Measurements from ENCODE around the gene GPR119. TPM values are rescaled to one million over a fixed set of nuclear protein-coding genes. Genes with fewer than 3 reads are reported as not detected.
A peak's percentile ranks its signal among the peaks of the same experiment; 100 is the strongest.
"Not testable (repeated sequence)": the region's sequence is repeated elsewhere in the genome, so short reads cannot be mapped to it uniquely, and the experiment has no call there.

Gene GPR119
- total RNA-seq = not detected
- long read RNA-seq = 0 reads

- ATAC-seq = no peak
- DNase-seq = no peak
- intact Hi-C loops (cut with DNase I) = no loop called here
These were observed at the start of gene GPR119 for GRCh38 chrX:130385520-130385919. GPR119 (minus strand) TSS chrX:130385674; CDS start chrX:130385447, 227 bp downstream.

GRCh38 chrX:130429236-130429635 lies 43.8 kb upstream of the GPR119 start:
- intact Hi-C loops (cut with DNase I); ATAC-seq: not testable (repeated sequence)

GRCh38 chrX:130426531-130426930 lies 41.1 kb upstream of the GPR119 start:
- DNase-seq = no peak
- ATAC-seq = no peak
- intact Hi-C loops (cut with DNase I) = no loop called here

More at GRCh38 chrX:130429236-130429635, 43.8 kb upstream of the GPR119 start:
- not testable (repeated sequence) for DNase-seq

GRCh38 chrX:130419263-130419662 lies 33.8 kb upstream of the GPR119 start:
- no peak for ATAC-seq
- DNase-seq = no peak
- intact Hi-C loops (cut with DNase I) = no loop called here

GRCh38 chrX:130418740-130419139 lies 33.3 kb upstream of the GPR119 start:
- ATAC-seq = no peak

GRCh38 chrX:130418066-130418465 lies 32.6 kb upstream of the GPR119 start:
- DNase-seq = no peak
- intact Hi-C loops (cut with DNase I) = no loop called here
- no peak for ATAC-seq

More at GRCh38 chrX:130418740-130419139, 33.3 kb upstream of the GPR119 start:
- DNase-seq = no peak
- intact Hi-C loops (cut with DNase I) = no loop called here

- DNase-seq = no peak
- no peak for ATAC-seq
- intact Hi-C loops (cut with DNase I) = no loop called here
These were observed 31.3 kb upstream of the GPR119 start for GRCh38 chrX:130416785-130417184.

- ATAC-seq (no peak), DNase-seq (no peak)
- intact Hi-C loops (cut with DNase I) = no loop called here
These were observed 29.7 kb upstream of the GPR119 start for GRCh38 chrX:130415201-130415600.

- intact Hi-C loops (cut with DNase I) = no loop called here
- DNase-seq (no peak), ATAC-seq (no peak)
These were observed 29.3 kb upstream of the GPR119 start for GRCh38 chrX:130414800-130415199.

GRCh38 chrX:130413415-130413814 lies 27.9 kb upstream of the GPR119 start:
- intact Hi-C loops (cut with DNase I) = no loop called here
- ATAC-seq (peak in 1 of 2 donors; percentile 32), DNase-seq (no peak)

- ATAC-seq (no peak), DNase-seq (no peak)
- intact Hi-C loops (cut with DNase I) = no loop called here
These were observed 16.8 kb upstream of the GPR119 start for GRCh38 chrX:130402208-130402684.

- intact Hi-C loops (cut with DNase I) = no loop called here
- ATAC-seq = peak; percentile 99
- peak; percentile 78 for DNase-seq
These were observed 16.1 kb upstream of the GPR119 start, which contains the start of gene RBMX2 for GRCh38 chrX:130401415-130402207. RBMX2 (plus strand) TSS chrX:130401987; CDS start chrX:130402033, 46 bp downstream.

GRCh38 chrX:130395341-130395740 lies 9.9 kb upstream of the GPR119 start:
- ATAC-seq (no peak), DNase-seq (no peak)
- intact Hi-C loops (cut with DNase I) = no loop called here

GRCh38 chrX:130393451-130394074 lies 8.1 kb upstream of the GPR119 start:
- intact Hi-C loops (cut with DNase I) = loop anchor here in 1 of 2 donors (5.0 kb wide), 1 partner anchor 524 kb away; no protein-coding TSS in a partner anchor
- DNase-seq (peak; percentile 25), ATAC-seq (peak; percentile 12 to 26)

GRCh38 chrX:130386408-130386808 lies 934 bp upstream of the GPR119 start:
- DNase-seq = no peak
- no peak for ATAC-seq
- intact Hi-C loops (cut with DNase I) = no loop called here

- DNase-seq (no peak), ATAC-seq (no peak)
- intact Hi-C loops (cut with DNase I) = no loop called here
These were observed 7.3 kb downstream of the GPR119 start for GRCh38 chrX:130378024-130378669.

GRCh38 chrX:130376077-130376476 lies 9.4 kb downstream of the GPR119 start:
- no peak for ATAC-seq
- intact Hi-C loops (cut with DNase I) = no loop called here
- DNase-seq = no peak

GRCh38 chrX:130352050-130352449 lies 33.4 kb downstream of the GPR119 start:
- ATAC-seq; intact Hi-C loops (cut with DNase I): not testable (repeated sequence)

GRCh38 chrX:130351567-130351966 lies 33.9 kb downstream of the GPR119 start:
- DNase-seq (no peak), ATAC-seq (no peak)
- intact Hi-C loops (cut with DNase I) = no loop called here

More at GRCh38 chrX:130352050-130352449, 33.4 kb downstream of the GPR119 start:
- DNase-seq = not testable (repeated sequence)

GRCh38 chrX:130347321-130347720 lies 38.2 kb downstream of the GPR119 start:
- intact Hi-C loops (cut with DNase I) = no loop called here
- no peak for DNase-seq
- no peak for ATAC-seq

Measured in left cardiac atrium (tissue), 4 donors.